ENCODE data around the gene ARHGEF40.

GRCh38 chr14:21088687-21089086 is 18.6 kb downstream of the ARHGEF40 start:
- no peak for TF ChIP-seq EZH2 (IDR thresholded peaks at IDR 0.05; ENCODE audit: borderline replicate concordance, insufficient read depth, low read depth, low read length, poor library complexity, severe bottlenecking)
- TF ChIP-seq, protein P1, sequence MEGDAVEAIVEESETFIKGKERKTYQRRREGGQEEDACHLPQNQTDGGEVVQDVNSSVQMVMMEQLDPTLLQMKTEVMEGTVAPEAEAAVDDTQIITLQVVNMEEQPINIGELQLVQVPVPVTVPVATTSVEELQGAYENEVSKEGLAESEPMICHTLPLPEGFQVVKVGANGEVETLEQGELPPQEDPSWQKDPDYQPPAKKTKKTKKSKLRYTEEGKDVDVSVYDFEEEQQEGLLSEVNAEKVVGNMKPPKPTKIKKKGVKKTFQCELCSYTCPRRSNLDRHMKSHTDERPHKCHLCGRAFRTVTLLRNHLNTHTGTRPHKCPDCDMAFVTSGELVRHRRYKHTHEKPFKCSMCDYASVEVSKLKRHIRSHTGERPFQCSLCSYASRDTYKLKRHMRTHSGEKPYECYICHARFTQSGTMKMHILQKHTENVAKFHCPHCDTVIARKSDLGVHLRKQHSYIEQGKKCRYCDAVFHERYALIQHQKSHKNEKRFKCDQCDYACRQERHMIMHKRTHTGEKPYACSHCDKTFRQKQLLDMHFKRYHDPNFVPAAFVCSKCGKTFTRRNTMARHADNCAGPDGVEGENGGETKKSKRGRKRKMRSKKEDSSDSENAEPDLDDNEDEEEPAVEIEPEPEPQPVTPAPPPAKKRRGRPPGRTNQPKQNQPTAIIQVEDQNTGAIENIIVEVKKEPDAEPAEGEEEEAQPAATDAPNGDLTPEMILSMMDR (IDR thresholded peaks at IDR 0.05): no peak

All from B cell (primary cell).